Measurements from ENCODE around the gene PCDHGA2. TPM values are rescaled to one million over a fixed set of nuclear protein-coding genes. Genes with fewer than 3 reads are reported as not detected.

The PCDHGA2 gene
- total RNA-seq, 1 experiment from 2014 or later, result 0.96 TPM

DNA sequence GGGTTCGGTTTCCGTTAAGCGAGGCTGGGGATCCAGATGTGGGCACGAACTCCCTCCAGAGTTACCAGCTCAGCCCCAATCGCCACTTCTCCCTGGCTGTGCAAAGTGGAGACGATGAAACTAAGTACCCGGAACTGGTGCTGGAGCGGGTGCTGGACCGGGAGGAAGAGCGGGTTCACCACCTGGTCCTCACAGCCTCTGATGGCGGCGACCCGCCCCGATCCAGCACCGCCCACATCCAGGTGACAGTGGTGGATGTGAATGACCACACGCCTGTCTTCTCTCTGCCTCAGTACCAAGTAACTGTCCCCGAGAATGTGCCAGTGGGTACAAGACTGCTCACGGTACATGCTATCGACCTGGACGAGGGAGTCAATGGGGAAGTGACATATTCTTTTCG, 44.8 kb downstream of the PCDHGA2 start:
- ATAC-seq (no peak), DNase-seq (ENCODE audit: low spot score) (no peak)
- H3K27me3 Mint-ChIP-seq (ENCODE audit: low read depth), result peaks cover 20% of the 10 kb centered on the region
- ChIA-PET CTCF (interaction anchor here (0.8 to 1.9 kb wide), 10 partner anchors 13 to 248 kb away, joined by 3 to 5 read pairs (median 4); partner anchors contain the start of genes PCDHB14, PCDHB15, PCDHB5 and PCDHGA10), POLR2A (no interaction called here)
- peak overlapping the region; percentile 84 for H3K4me3 Mint-ChIP-seq
- H3K27ac Mint-ChIP-seq, result no peak overlapping the region
- no peak for TF ChIP-seq ERG (CRISPR knock-in tag; IDR thresholded peaks at IDR 0.05)
- no peak for TF ChIP-seq ZNF423 (CRISPR knock-in tag; IDR thresholded peaks at IDR 0.05)
- no peak for TF ChIP-seq ZNF396 (CRISPR knock-in tag; IDR thresholded peaks at IDR 0.05; ENCODE audit: borderline replicate concordance)
- TF ChIP-seq OVOL2 (CRISPR knock-in tag; IDR thresholded peaks at IDR 0.05; ENCODE audit: borderline replicate concordance), result no peak
- TF ChIP-seq E2F4 (CRISPR knock-in tag; IDR thresholded peaks at IDR 0.05; ENCODE audit: borderline replicate concordance, low read depth), result no peak
- TF ChIP-seq CREM (CRISPR knock-in tag; IDR thresholded peaks at IDR 0.05), result no peak
- TF ChIP-seq ZBTB43 (CRISPR knock-in tag; IDR thresholded peaks at IDR 0.05), result no peak
- no peak for TF ChIP-seq ELF4 (CRISPR knock-in tag; IDR thresholded peaks at IDR 0.05; ENCODE audit: low read depth)
- no peak for TF ChIP-seq SOX15 (CRISPR knock-in tag; IDR thresholded peaks at IDR 0.05)
- TF ChIP-seq TEAD4 (CRISPR knock-in tag; IDR thresholded peaks at IDR 0.05), result no peak
- TF ChIP-seq NFYB (CRISPR knock-in tag; conservative IDR thresholded peaks at IDR 0.05; ENCODE audit: low read depth), result no peak
- no peak for TF ChIP-seq NFE2L1 (CRISPR knock-in tag; IDR thresholded peaks at IDR 0.05)
- no peak for TF ChIP-seq ATF3 (CRISPR knock-in tag; conservative IDR thresholded peaks at IDR 0.05)
- no peak for TF ChIP-seq MAX (CRISPR knock-in tag; IDR thresholded peaks at IDR 0.05)
- peaks cover 44% of the 10 kb centered on the region for H3K9me3 Mint-ChIP-seq
- H3K4me1 Mint-ChIP-seq, result 0 out of 2 replicates have a peak, but pooled peaks cover under 1% of the 10 kb centered on the region
- H3K36me3 Mint-ChIP-seq, result peaks cover 33% of the 10 kb centered on the region

DNA sequence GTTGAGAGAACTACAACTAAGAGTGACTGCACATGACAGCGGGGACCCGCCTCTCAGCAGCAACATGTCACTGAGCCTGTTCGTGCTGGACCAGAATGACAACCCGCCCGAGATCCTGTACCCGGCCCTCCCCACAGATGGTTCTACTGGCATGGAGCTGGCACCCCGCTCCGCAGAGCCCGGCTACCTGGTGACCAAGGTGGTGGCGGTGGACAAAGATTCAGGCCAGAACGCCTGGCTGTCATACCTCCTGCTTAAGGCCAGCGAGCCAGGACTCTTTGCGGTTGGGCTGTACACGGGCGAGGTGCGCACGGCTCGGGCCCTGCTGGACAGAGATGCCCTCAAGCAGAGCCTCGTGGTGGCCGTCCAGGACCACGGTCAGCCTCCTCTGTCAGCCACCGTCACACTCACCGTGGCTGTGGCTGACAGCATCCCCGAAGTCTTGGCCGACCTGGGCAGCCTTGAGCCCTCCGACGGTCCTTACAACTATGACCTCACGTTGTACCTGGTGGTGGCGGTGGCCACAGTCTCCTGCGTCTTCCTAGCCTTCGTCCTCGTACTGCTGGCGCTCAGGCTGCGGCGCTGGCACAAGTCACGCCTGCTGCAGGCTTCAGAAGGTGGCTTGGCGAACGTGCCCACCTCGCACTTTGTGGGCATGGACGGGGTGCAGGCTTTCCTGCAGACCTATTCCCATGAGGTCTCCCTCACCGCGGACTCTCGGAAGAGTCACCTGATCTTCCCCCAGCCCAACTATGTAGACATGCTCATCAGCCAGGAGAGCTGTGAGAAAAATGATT, 46.1 kb downstream of the PCDHGA2 start:
- CTCF ChIA-PET, result interaction anchor here (1.3 kb wide), 1 partner anchor 28 kb away, joined by 3 read pairs; the partner anchor contains the start of gene PCDHGA10
- peaks cover 58% of the 10 kb centered on the region for H3K9me3 Mint-ChIP-seq
- peaks cover 46% of the 10 kb centered on the region for H3K36me3 Mint-ChIP-seq
- ATAC-seq (no peak), DNase-seq (ENCODE audit: low spot score) (no peak)
- POLR2A ChIA-PET, result no interaction called here
- H3K27me3 Mint-ChIP-seq (ENCODE audit: low read depth), result peaks cover 33% of the 10 kb centered on the region
- 0 out of 2 replicates have a peak, but pooled peaks cover 3% of the 10 kb centered on the region for H3K4me1 Mint-ChIP-seq
- no peak overlapping the region for H3K27ac Mint-ChIP-seq
- no peak overlapping the region for H3K4me3 Mint-ChIP-seq
- no peak for TF ChIP-seq ZNF232 (CRISPR knock-in tag; IDR thresholded peaks at IDR 0.05)
- no peak for TF ChIP-seq SMAD3 (CRISPR knock-in tag; IDR thresholded peaks at IDR 0.05; ENCODE audit: borderline replicate concordance)
- TF ChIP-seq OVOL2 (CRISPR knock-in tag; IDR thresholded peaks at IDR 0.05; ENCODE audit: borderline replicate concordance), result no peak
- no peak for TF ChIP-seq FOXP1 (CRISPR knock-in tag; IDR thresholded peaks at IDR 0.05; ENCODE audit: borderline replicate concordance)
- no peak for TF ChIP-seq ZNF219 (CRISPR knock-in tag; IDR thresholded peaks at IDR 0.05; ENCODE audit: borderline replicate concordance)
- TF ChIP-seq, protein P1, sequence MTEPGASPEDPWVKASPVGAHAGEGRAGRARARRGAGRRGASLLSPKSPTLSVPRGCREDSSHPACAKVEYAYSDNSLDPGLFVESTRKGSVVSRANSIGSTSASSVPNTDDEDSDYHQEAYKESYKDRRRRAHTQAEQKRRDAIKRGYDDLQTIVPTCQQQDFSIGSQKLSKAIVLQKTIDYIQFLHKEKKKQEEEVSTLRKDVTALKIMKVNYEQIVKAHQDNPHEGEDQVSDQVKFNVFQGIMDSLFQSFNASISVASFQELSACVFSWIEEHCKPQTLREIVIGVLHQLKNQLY (CRISPR knock-in tag; IDR thresholded peaks at IDR 0.05), result no peak
- TF ChIP-seq USF2 (CRISPR knock-in tag; IDR thresholded peaks at IDR 0.05), result no peak
- TF ChIP-seq KAT7 (CRISPR knock-in tag; IDR thresholded peaks at IDR 0.05; ENCODE audit: borderline replicate concordance), result no peak
- no peak for TF ChIP-seq SMAD4 (CRISPR knock-in tag; IDR thresholded peaks at IDR 0.05)
- no peak for TF ChIP-seq ATF3 (CRISPR knock-in tag; conservative IDR thresholded peaks at IDR 0.05)
- TF ChIP-seq CDX4 (CRISPR knock-in tag; IDR thresholded peaks at IDR 0.05; ENCODE audit: borderline replicate concordance), result no peak
- no peak for TF ChIP-seq CREB1 (CRISPR knock-in tag; IDR thresholded peaks at IDR 0.05)
- no peak for TF ChIP-seq NR1H2 (CRISPR knock-in tag; IDR thresholded peaks at IDR 0.05)
- TF ChIP-seq ZNF121 (CRISPR knock-in tag; IDR thresholded peaks at IDR 0.05), result no peak

Measured in WTC11 (cell line).